GM10847 (cell line): ENCODE data around the gene TMC4.

Experiments
- POLR2A ChIP-seq: IDR thresholded peaks from 2 replicates; pipeline ENCODE4 v1.6.1; 2011; ENCODE audit not compliant: insufficient read length; ENCODE audit errors: extremely low read depth

TMC4 gene

GRCh38 chr19:54204767-54205468 is 32.0 kb upstream of the TMC4 start:
- no peak for TF ChIP-seq POLR2A

GRCh38 chr19:54203151-54203611 is 30.2 kb upstream of the TMC4 start:
- TF ChIP-seq POLR2A: no peak

GRCh38 chr19:54201980-54202379 is 29.0 kb upstream of the TMC4 start:
- TF ChIP-seq POLR2A: no peak

- no peak for TF ChIP-seq POLR2A
These were observed 28.3 kb upstream of the TMC4 start for GRCh38 chr19:54201172-54201701.

GRCh38 chr19:54199401-54199800 is 26.4 kb upstream of the TMC4 start:
- TF ChIP-seq POLR2A: no peak

- TF ChIP-seq POLR2A: no peak
These were observed 24.2 kb upstream of the TMC4 start for GRCh38 chr19:54197121-54197520.

GRCh38 chr19:54196536-54196935 is 23.6 kb upstream of the TMC4 start:
- no peak for TF ChIP-seq POLR2A

- no peak for TF ChIP-seq POLR2A
These were observed 20.1 kb upstream of the TMC4 start for GRCh38 chr19:54193011-54193410.

GRCh38 chr19:54191811-54192453 is 19.0 kb upstream of the TMC4 start:
- no peak for TF ChIP-seq POLR2A

- TF ChIP-seq POLR2A: peak; percentile 28
These were observed 18.3 kb upstream of the TMC4 start, which contains the start of gene TSEN34 for GRCh38 chr19:54191011-54191810. TSS of gene TSEN34 (plus strand) at chr19:54191308. CDS start at chr19:54191365, 57 bp downstream.

GRCh38 chr19:54190503-54191010 is 17.6 kb upstream of the TMC4 start:
- no peak for TF ChIP-seq POLR2A

- TF ChIP-seq POLR2A: peak; percentile 59
These were observed 17.0 kb upstream of the TMC4 start for GRCh38 chr19:54189735-54190502.

GRCh38 chr19:54189145-54189734 is 16.3 kb upstream of the TMC4 start, which contains the start of gene MBOAT7:
TSS of gene MBOAT7 (minus strand) at chr19:54189580. CDS start at chr19:54188508, 1,072 bp downstream.
- peak; percentile 45 for TF ChIP-seq POLR2A
